HEK293T (cell line): ENCODE data around the gene PRRC1.
"Not testable (repeated sequence)": the region's sequence is repeated elsewhere in the genome, so short reads cannot be mapped to it uniquely, and the experiment has no call there.

Source experiments
- CTCF ChIA-PET: fragments of 350-600 bp; formaldehyde crosslinking; extraction: SDS; loops from one replicate; lab custom pipeline; 2021; ENCODE audit warnings: antibody characterized with exemption, inconsistent platforms; lab: Yijun Ruan, JAX
- POLR2A ChIA-PET: fragments of 350-600 bp; formaldehyde crosslinking; extraction: SDS; loops from one replicate; lab custom pipeline; 2020; ENCODE audit warnings: antibody characterized with exemption, inconsistent platforms; lab: Yijun Ruan, JAX
- DNase-seq: peaks from one replicate; pipeline ENCODE4 v3.0.0; 2012; ENCODE audit warnings: mixed read lengths; ENCODE audit errors: extremely low spot score
- ARNT ChIP-seq: fragments of 450-650 bp; IDR thresholded peaks from 2 replicates; pipeline ENCODE4 v1.6.1; 2017; ENCODE audit warnings: mild to moderate bottlenecking
- BHLHE40 ChIP-seq: fragments of 450-650 bp; IDR thresholded peaks from 2 replicates; pipeline ENCODE4 v1.6.1; 2016; ENCODE audit warnings: mild to moderate bottlenecking, moderate library complexity, borderline replicate concordance
- CTBP1 ChIP-seq: fragments of 450-650 bp; IDR thresholded peaks from 2 replicates; pipeline ENCODE4 v1.6.1; 2016; ENCODE audit warnings: borderline replicate concordance
- ELF4 ChIP-seq: fragments of 450-650 bp; IDR thresholded peaks from 2 replicates; pipeline ENCODE4 v1.6.1; 2017; ENCODE audit warnings: antibody characterized with exemption
- FOXA1 ChIP-seq: fragments of 450-650 bp; IDR thresholded peaks from 2 replicates; pipeline ENCODE4 v1.6.1; 2016; ENCODE audit warnings: mild to moderate bottlenecking
- FOXK2 ChIP-seq: fragments of 450-650 bp; IDR thresholded peaks from 2 replicates; pipeline ENCODE4 v1.6.1; 2016; ENCODE audit warnings: mild to moderate bottlenecking
- FOXM1 ChIP-seq: fragments of 450-650 bp; IDR thresholded peaks from 2 replicates; pipeline ENCODE4 v1.6.1; 2017; ENCODE audit warnings: mild to moderate bottlenecking, borderline replicate concordance
- HDGF ChIP-seq: fragments of 450-650 bp; IDR thresholded peaks from 2 replicates; pipeline ENCODE4 v1.6.1; 2017; ENCODE audit warnings: antibody characterized with exemption, borderline replicate concordance
- L3MBTL2 ChIP-seq: fragments of 450-650 bp; conservative IDR thresholded peaks from 2 replicates; pipeline ENCODE4 v1.6.1; 2016; ENCODE audit warnings: mild to moderate bottlenecking
- LEF1 ChIP-seq: fragments of 450-650 bp; IDR thresholded peaks from 2 replicates; pipeline ENCODE4 v1.6.1; 2017; ENCODE audit warnings: mild to moderate bottlenecking, borderline replicate concordance
- NFRKB ChIP-seq: fragments of 450-650 bp; IDR thresholded peaks from 2 replicates; pipeline ENCODE4 v1.6.1; 2016; ENCODE audit warnings: mild to moderate bottlenecking, moderate library complexity
- PKNOX1 ChIP-seq: fragments of 450-650 bp; IDR thresholded peaks from 2 replicates; pipeline ENCODE4 v1.6.1; 2016
- SP1 ChIP-seq: fragments of 450-650 bp; IDR thresholded peaks from 2 replicates; pipeline ENCODE4 v1.6.1; 2017
- SUZ12 ChIP-seq: fragments of 450-650 bp; IDR thresholded peaks from 2 replicates; pipeline ENCODE4 v1.6.1; 2016; ENCODE audit warnings: mild to moderate bottlenecking
- TARDBP ChIP-seq: fragments of 450-650 bp; IDR thresholded peaks from 2 replicates; pipeline ENCODE4 v1.6.1; 2016
- ZNF384 ChIP-seq: fragments of 450-650 bp; IDR thresholded peaks from 2 replicates; pipeline ENCODE4 v1.6.1; 2016

Gene PRRC1

GRCh38 chr5:127564002-127564769 is 46.7 kb downstream of the PRRC1 start:
- TF ChIP-seq CTBP1 (no peak), SP1 (no peak), BHLHE40 (no peak), FOXK2 (no peak), FOXM1 (no peak), ARNT (no peak), ELF4 (no peak), L3MBTL2 (no peak), SUZ12 (no peak), NFRKB (no peak), HDGF (no peak), PKNOX1 (no peak; the same call in 1 of the 2 replicates), FOXA1 (no peak)
- DNase-seq: peak; percentile 52
- ChIA-PET POLR2A (interaction anchor here (1.0 kb wide), 1 partner anchor 189 kb away, joined by 3 read pairs; no protein-coding TSS in a partner anchor), CTCF (interaction anchor here (0.5 to 1.4 kb wide), 9 partner anchors 9 to 636 kb away, joined by 3 to 6 read pairs (median 3); no protein-coding TSS in a partner anchor)

DNA sequence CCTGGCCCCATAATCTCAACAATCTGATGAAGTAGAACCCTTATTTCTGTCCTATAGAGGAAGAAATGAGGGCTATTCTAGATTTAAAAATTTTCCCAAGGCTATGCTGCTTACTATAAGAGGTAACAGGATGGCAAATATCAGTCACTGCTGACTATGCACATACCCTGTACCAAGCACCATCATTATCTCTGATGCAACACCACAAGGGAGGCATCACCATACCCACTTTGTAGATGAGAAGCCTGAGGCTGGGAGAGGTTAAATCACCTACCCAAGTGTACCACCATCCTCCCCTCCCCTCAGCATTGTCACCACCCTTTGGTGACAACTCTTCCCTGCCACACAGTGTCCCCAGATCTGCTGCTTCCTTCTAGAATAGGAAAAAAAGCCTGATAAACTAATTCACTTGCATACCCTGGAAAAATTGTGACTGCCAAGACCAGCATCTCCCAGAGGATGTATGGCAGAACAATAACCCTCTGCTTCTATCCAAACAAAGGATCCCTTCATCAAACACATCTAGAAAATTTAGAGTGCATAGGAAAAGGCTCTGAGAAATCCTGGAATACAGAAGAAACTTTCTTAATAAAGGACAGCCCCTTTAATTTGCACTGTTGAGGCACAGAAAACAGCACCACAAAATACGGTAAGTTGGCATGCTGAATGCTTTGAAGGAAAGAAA is 48.3 kb downstream of the PRRC1 start:
- ChIA-PET CTCF (no interaction called here), POLR2A (no interaction called here)
- DNase-seq: no peak
- no peak for TF ChIP-seq SP1
- no peak for TF ChIP-seq L3MBTL2
- no peak for TF ChIP-seq FOXM1
- TF ChIP-seq ELF4: no peak
- no peak for TF ChIP-seq PKNOX1
- no peak for TF ChIP-seq CTBP1
- no peak for TF ChIP-seq HDGF
- no peak for TF ChIP-seq ARNT
- no peak for TF ChIP-seq TARDBP
- no peak for TF ChIP-seq ZNF384
- no peak for TF ChIP-seq LEF1
- no peak for TF ChIP-seq FOXA1
- TF ChIP-seq NFRKB: no peak
- no peak for TF ChIP-seq FOXK2

DNA sequence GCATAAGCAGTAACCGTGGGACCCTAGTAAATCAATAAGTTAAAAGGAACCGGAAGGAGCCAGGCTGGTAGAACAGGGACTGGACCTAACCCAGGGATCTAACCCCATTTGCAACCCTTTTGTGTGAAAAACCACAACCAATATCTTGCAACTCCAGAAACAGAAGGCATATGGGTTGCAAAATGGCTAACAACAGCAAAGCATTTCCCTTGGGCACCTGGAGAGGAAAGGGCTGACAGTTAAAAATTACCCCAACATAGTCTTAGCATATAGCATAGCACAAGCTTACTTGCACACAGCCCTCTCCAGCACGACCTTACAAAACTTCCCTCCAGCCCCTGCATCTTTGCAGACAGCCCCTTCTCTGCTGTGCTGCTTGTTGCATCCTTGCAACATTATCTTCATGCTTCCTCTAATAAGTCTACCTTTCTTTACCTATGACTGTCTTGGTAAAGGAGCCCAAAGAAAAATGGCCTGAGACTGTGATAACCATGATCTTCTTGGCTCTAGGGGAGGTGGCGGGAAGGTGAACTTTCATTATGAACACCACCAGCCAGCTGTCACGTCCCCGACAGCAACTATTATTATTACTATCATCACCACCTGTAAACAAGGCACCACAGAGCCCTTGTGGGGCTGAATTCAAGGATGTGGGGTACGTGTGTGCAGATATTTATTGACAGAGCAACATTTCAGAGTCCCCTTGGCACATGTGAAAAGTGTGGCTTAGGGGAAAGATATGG is 49.8 kb downstream of the PRRC1 start:
- ChIA-PET CTCF (no interaction called here), POLR2A (no interaction called here)
- TF ChIP-seq TARDBP: no peak
- no peak for TF ChIP-seq SUZ12
- no peak for TF ChIP-seq LEF1
- no peak for TF ChIP-seq FOXK2
- no peak for TF ChIP-seq PKNOX1
- no peak for TF ChIP-seq ZNF384
- TF ChIP-seq HDGF: no peak
- TF ChIP-seq NFRKB: no peak
- TF ChIP-seq FOXA1: no peak
- no peak for TF ChIP-seq SP1
- TF ChIP-seq ELF4: no peak
- no peak for DNase-seq

- CTCF ChIA-PET: no interaction called here
- no peak for DNase-seq
- POLR2A ChIA-PET: no interaction called here
- no peak for TF ChIP-seq L3MBTL2
- no peak for TF ChIP-seq HDGF
- TF ChIP-seq SP1: no peak
- no peak for TF ChIP-seq TARDBP
- no peak for TF ChIP-seq NFRKB
- no peak for TF ChIP-seq LEF1
- TF ChIP-seq ARNT: no peak
- TF ChIP-seq BHLHE40: no peak
- TF ChIP-seq SUZ12: no peak
- TF ChIP-seq FOXA1: no peak
- TF ChIP-seq FOXM1: no peak
- TF ChIP-seq CTBP1: no peak
These were observed 50.7 kb downstream of the PRRC1 start for GRCh38 chr5:127568166-127568565.

GRCh38 chr5:127569471-127569870 is 52.0 kb downstream of the PRRC1 start:
- DNase-seq, POLR2A ChIA-PET, CTCF ChIA-PET: not testable (repeated sequence)
